Trophoblast cell (in vitro differentiated cells and primary cell): Measurements from ENCODE around the gene TMEM223.
A peak's percentile ranks its signal among the peaks of the same experiment; 100 is the strongest.

ENCODE experiments used
- DNase-seq, 2 donors: peaks; one replicate each; pipeline ENCODE4 v3.0.0-alpha.2; 2016
- H2AFZ ChIP-seq: 2 replicates; pipeline ENCODE4 v1.6.1; 2013; ENCODE audit warnings: low read length, moderate library complexity, mild to moderate bottlenecking; ENCODE audit not compliant: insufficient read depth, poor library complexity
- H2AK5ac ChIP-seq: 2 replicates; pipeline ENCODE4 v1.6.1; 2013; ENCODE audit warnings: mild to moderate bottlenecking, low read length
- H2BK120ac ChIP-seq: 2 replicates; pipeline ENCODE4 v1.6.1; 2013; ENCODE audit warnings: low read length, mild to moderate bottlenecking, moderate library complexity; ENCODE audit not compliant: insufficient read depth, poor library complexity
- H2BK12ac ChIP-seq: 2 replicates; pipeline ENCODE4 v1.6.1; 2013; ENCODE audit warnings: mild to moderate bottlenecking, low read length, moderate library complexity
- H2BK5ac ChIP-seq: 2 replicates; pipeline ENCODE4 v1.6.1; 2013; ENCODE audit warnings: low read length, low read depth, moderate library complexity, mild to moderate bottlenecking; ENCODE audit not compliant: poor library complexity
- H3K14ac ChIP-seq: 2 replicates; pipeline ENCODE4 v1.6.1; 2013; ENCODE audit warnings: mild to moderate bottlenecking, low read length
- H3K18ac ChIP-seq: 2 replicates; pipeline ENCODE4 v1.6.1; 2013; ENCODE audit warnings: mild to moderate bottlenecking, low read length
- H3K23ac ChIP-seq: 2 replicates; pipeline ENCODE4 v1.6.1; 2013; ENCODE audit warnings: low read length
- H3K27ac ChIP-seq: 2 replicates; pipeline ENCODE4 v1.5.1; 2013; ENCODE audit warnings: low read depth, mild to moderate bottlenecking, inconsistent platforms, low read length, moderate library complexity
- H3K27me3 ChIP-seq: 2 replicates; pipeline ENCODE4 v1.6.1; 2013; ENCODE audit warnings: inconsistent platforms, mild to moderate bottlenecking, low read length, moderate library complexity; ENCODE audit not compliant: insufficient read depth
- H3K36me3 ChIP-seq, 2 experiments: 1 replicate in 1 of 2; 2 replicates in 1 of 2; pipeline ENCODE4 v1.6.1; 2013; ENCODE audit warnings: low read length in 2 of 2, mild to moderate bottlenecking in 2 of 2, moderate library complexity in 1 of 2; ENCODE audit not compliant: insufficient read depth in 2 of 2, control insufficient read depth in 1 of 2
- H3K4ac ChIP-seq: 2 replicates; pipeline ENCODE4 v1.6.1; 2013; ENCODE audit warnings: low read depth, mild to moderate bottlenecking, low read length, moderate library complexity
- H3K4me1 ChIP-seq, 2 experiments: 1 replicate in 1 of 2; 2 replicates in 1 of 2; pipeline ENCODE4 v1.6.1; 2013; ENCODE audit warnings: low read length in 2 of 2, mild to moderate bottlenecking in 2 of 2, moderate library complexity in 1 of 2; ENCODE audit not compliant: insufficient read depth in 2 of 2, control insufficient read depth in 1 of 2
- H3K4me2 ChIP-seq: 2 replicates; pipeline ENCODE4 v1.6.1; 2013; ENCODE audit warnings: inconsistent platforms, mild to moderate bottlenecking, low read length, moderate library complexity
- H3K4me3 ChIP-seq: 2 replicates; pipeline ENCODE4 v1.5.1; 2013; ENCODE audit warnings: mild to moderate bottlenecking, low read depth, low read length, inconsistent platforms
- H3K79me1 ChIP-seq: one replicate; pipeline ENCODE4 v1.6.1; 2013; ENCODE audit warnings: low read length
- H3K79me2 ChIP-seq: 2 replicates; pipeline ENCODE4 v1.6.1; 2013; ENCODE audit warnings: low read length, mild to moderate bottlenecking; ENCODE audit not compliant: control insufficient read depth, insufficient read depth, poor library complexity
- H3K9ac ChIP-seq: 2 replicates; pipeline ENCODE4 v1.6.1; 2013; ENCODE audit warnings: mild to moderate bottlenecking, low read length
- H3K9me3 ChIP-seq: 2 replicates; pipeline ENCODE4 v1.6.1; 2013; ENCODE audit warnings: low read depth, mild to moderate bottlenecking, control low read depth, inconsistent platforms, low read length; ENCODE audit not compliant: insufficient read depth
- H4K12ac ChIP-seq: 2 replicates; pipeline ENCODE4 v1.6.1; 2013; ENCODE audit warnings: low read depth, mild to moderate bottlenecking, low read length, moderate library complexity
- H4K8ac ChIP-seq: 2 replicates; pipeline ENCODE4 v1.6.1; 2013; ENCODE audit warnings: low read depth, mild to moderate bottlenecking, low read length, moderate library complexity
- H4K91ac ChIP-seq: one replicate; pipeline ENCODE4 v1.6.1; 2013; ENCODE audit warnings: low read depth, mild to moderate bottlenecking, low read length, moderate library complexity
- WGBS: extraction: QIAGEN DNeasy Blood & Tissue Kit; methylation state at CpG from one replicate; pipeline ENCODE4 v1.1.7; 2013; ENCODE audit warnings: missing lambda C conversion rate; ENCODE audit not compliant: insufficient read length, insufficient coverage; ENCODE audit errors: extremely low coverage; 5-methylcytosine and 5-hydroxymethylcytosine counted together

Gene TMEM223

GRCh38 chr11:62811659-62812058, 19.9 kb upstream of the TMEM223 start:
- Histone ChIP-seq H3K79me1 (no peaks in the 10 kb centered on the region), H3K9ac (no peak overlapping the region), H3K4me2 (no peak overlapping the region), H3K18ac (no peak overlapping the region), H3K4me3 (no peak overlapping the region), H3K23ac (no peak overlapping the region), H2AFZ (no peak overlapping the region), H3K9me3 (no peaks in the 10 kb centered on the region), H3K27me3 (no peaks in the 10 kb centered on the region), H2BK120ac (no peak overlapping the region), H3K4me1 (peaks cover 0 to 4% of the 10 kb centered on the region in 2 experiments), H2AK5ac (no peak overlapping the region), H3K14ac (no peak overlapping the region), H3K36me3 (peaks cover 15 to 17% of the 10 kb centered on the region in 2 experiments), H3K27ac (no peak overlapping the region), H3K4ac (no peak overlapping the region), H4K12ac (no peak overlapping the region), H2BK12ac (no peak overlapping the region), H2BK5ac (no peak overlapping the region), H4K91ac (no peak overlapping the region), H4K8ac (no peak overlapping the region), H3K79me2 (no peaks in the 10 kb centered on the region)
- WGBS = no CpG with 5 or more reads among the region's 2 CpGs
- DNase-seq = no peak

GRCh38 chr11:62810748-62811147, 18.9 kb upstream of the TMEM223 start:
- no peak overlapping the region for H4K91ac ChIP-seq
- WGBS = no CpG with 5 or more reads among the region's 1 CpG
- no peak overlapping the region for H2BK120ac ChIP-seq

GRCh38 chr11:62806611-62807121, 14.9 kb upstream of the TMEM223 start:
- Histone ChIP-seq H3K36me3 (peaks cover 16 to 19% of the 10 kb centered on the region in 2 experiments), H2BK5ac (no peak overlapping the region), H3K27ac (peak overlapping the region; percentile 7), H2AK5ac (no peak overlapping the region), H3K4me3 (no peak overlapping the region), H4K12ac (no peak overlapping the region), H3K79me1 (peaks cover 8% of the 10 kb centered on the region), H3K14ac (no peak overlapping the region), H3K9ac (no peak overlapping the region), H4K91ac (no peak overlapping the region), H2BK12ac (no peak overlapping the region), H4K8ac (no peak overlapping the region), H3K9me3 (no peaks in the 10 kb centered on the region), H3K27me3 (no peaks in the 10 kb centered on the region), H3K4ac (no peak overlapping the region), H2BK120ac (no peak overlapping the region), H3K4me2 (no peak overlapping the region), H3K79me2 (peaks cover 9% of the 10 kb centered on the region), H2AFZ (no peak overlapping the region), H3K23ac (no peak overlapping the region), H3K18ac (no peak overlapping the region), H3K4me1 (peaks cover 7 to 15% of the 10 kb centered on the region in 2 experiments)
- peak in 1 of 2 donors; percentile 38 for DNase-seq
- WGBS = no CpG with 5 or more reads among the region's 5 CpGs

More at GRCh38 chr11:62810748-62811147, 18.9 kb upstream of the TMEM223 start:
- Histone ChIP-seq H3K23ac (no peak overlapping the region), H3K4me1 (peaks cover 7 to 12% of the 10 kb centered on the region in 2 experiments), H2BK5ac (no peak overlapping the region), H4K12ac (no peak overlapping the region), H3K79me2 (no peaks in the 10 kb centered on the region), H3K79me1 (peaks cover under 1% of the 10 kb centered on the region), H3K18ac (no peak overlapping the region), H2BK12ac (no peak overlapping the region), H4K8ac (no peak overlapping the region), H3K4me3 (no peak overlapping the region), H3K27ac (no peak overlapping the region), H3K4me2 (no peak overlapping the region), H2AFZ (no peak overlapping the region), H3K4ac (no peak overlapping the region), H3K36me3 (peaks cover 13 to 14% of the 10 kb centered on the region in 2 experiments), H3K27me3 (no peaks in the 10 kb centered on the region), H3K14ac (no peak overlapping the region), H3K9ac (no peak overlapping the region), H3K9me3 (no peaks in the 10 kb centered on the region), H2AK5ac (no peak overlapping the region)
- no peak for DNase-seq

- Histone ChIP-seq H3K23ac (no peak overlapping the region), H3K4ac (no peak overlapping the region), H2BK12ac (no peak overlapping the region), H3K27me3 (no peaks in the 10 kb centered on the region), H3K9me3 (no peaks in the 10 kb centered on the region), H3K79me2 (peaks cover 9% of the 10 kb centered on the region), H3K27ac (peak overlapping the region; percentile 7), H4K91ac (peak overlapping the region; percentile 84), H2BK120ac (no peak overlapping the region), H2AFZ (no peak overlapping the region), H2BK5ac (no peak overlapping the region), H3K14ac (no peak overlapping the region), H3K18ac (no peak overlapping the region), H3K4me1 (peaks cover 7 to 15% of the 10 kb centered on the region in 2 experiments), H3K79me1 (peaks cover 8% of the 10 kb centered on the region), H3K36me3 (peaks cover 23 to 26% of the 10 kb centered on the region in 2 experiments), H3K9ac (peak overlapping the region; percentile 84), H4K12ac (no peak overlapping the region), H2AK5ac (no peak overlapping the region), H3K4me2 (peak overlapping the region; percentile 95), H4K8ac (no peak overlapping the region), H3K4me3 (no peak overlapping the region)
- DNase-seq = no peak
- WGBS = no CpG with 5 or more reads among the region's 12 CpGs
These were observed 14.2 kb upstream of the TMEM223 start for GRCh38 chr11:62805961-62806441.
